GM13977 (cell line): Measurements from ENCODE around the gene PLEKHG5.
"Not testable (repeated sequence)": the region's sequence is repeated elsewhere in the genome, so short reads cannot be mapped to it uniquely, and the experiment has no call there.

Source experiments
- DNase-seq: peaks from one replicate; pipeline ENCODE4 v3.0.0; 2012; ENCODE audit warnings: low spot score
- in situ Hi-C: fragments of 300-500 bp; cut with MboI; formaldehyde crosslinking; loops from one replicate; pipeline ENCODE4 v1.12.0; 2022; ENCODE audit warnings: low sequenced_read_pairs, low pct_unique_long_range_greater_than_20kb, mixed read lengths, inconsistent platforms; ENCODE audit not compliant: unreplicated experiment
- TF ChIP-seq, protein P1 (sequence below): IDR thresholded peaks from 2 replicates; pipeline ENCODE4 v1.5.1; 2012; ENCODE audit warnings: mild to moderate bottlenecking, control low read depth; ENCODE audit not compliant: insufficient read depth; ENCODE audit errors: extremely low read depth, missing control alignments

Gene PLEKHG5

DNA sequence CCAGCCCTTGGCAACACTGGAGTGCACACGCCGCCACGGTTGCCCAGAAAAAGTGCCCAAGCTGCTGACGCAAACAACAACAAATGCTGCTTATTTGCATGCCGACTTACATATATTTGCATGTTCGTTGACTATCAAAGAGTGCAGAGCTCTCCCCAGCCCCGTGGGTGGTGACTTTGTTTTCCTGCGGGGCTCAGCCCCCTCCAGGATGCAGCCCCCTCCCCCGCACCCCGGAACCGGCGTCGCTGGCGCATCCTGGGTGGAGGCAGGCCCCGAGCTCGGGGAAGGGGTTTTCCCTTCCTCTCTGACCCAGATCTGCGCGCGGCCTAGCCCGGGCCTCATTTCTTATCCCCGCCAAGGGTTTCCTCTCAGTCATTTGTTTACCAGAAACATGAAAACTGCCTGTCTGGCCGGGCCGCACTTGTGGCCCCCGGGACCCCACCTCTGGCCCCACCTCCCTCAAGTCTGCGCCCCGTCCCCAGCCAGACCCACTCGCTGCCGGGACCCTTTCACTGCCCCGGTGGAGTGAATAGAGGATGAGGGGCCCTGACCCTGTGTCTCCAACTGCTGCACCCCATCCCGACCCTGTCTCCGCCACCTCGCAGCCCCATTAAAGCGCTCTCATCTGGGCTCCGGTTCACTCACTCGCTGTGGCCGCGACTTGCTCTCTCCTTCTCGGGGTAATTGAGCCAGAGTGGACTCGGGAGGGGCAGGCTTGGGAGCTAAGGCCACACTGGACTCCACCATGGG, 31.0 kb downstream of the PLEKHG5 start:
- TF ChIP-seq, protein P1, sequence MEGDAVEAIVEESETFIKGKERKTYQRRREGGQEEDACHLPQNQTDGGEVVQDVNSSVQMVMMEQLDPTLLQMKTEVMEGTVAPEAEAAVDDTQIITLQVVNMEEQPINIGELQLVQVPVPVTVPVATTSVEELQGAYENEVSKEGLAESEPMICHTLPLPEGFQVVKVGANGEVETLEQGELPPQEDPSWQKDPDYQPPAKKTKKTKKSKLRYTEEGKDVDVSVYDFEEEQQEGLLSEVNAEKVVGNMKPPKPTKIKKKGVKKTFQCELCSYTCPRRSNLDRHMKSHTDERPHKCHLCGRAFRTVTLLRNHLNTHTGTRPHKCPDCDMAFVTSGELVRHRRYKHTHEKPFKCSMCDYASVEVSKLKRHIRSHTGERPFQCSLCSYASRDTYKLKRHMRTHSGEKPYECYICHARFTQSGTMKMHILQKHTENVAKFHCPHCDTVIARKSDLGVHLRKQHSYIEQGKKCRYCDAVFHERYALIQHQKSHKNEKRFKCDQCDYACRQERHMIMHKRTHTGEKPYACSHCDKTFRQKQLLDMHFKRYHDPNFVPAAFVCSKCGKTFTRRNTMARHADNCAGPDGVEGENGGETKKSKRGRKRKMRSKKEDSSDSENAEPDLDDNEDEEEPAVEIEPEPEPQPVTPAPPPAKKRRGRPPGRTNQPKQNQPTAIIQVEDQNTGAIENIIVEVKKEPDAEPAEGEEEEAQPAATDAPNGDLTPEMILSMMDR, result no peak
- in situ Hi-C loops, result no loop called here
- DNase-seq, result peak; percentile 86

DNA sequence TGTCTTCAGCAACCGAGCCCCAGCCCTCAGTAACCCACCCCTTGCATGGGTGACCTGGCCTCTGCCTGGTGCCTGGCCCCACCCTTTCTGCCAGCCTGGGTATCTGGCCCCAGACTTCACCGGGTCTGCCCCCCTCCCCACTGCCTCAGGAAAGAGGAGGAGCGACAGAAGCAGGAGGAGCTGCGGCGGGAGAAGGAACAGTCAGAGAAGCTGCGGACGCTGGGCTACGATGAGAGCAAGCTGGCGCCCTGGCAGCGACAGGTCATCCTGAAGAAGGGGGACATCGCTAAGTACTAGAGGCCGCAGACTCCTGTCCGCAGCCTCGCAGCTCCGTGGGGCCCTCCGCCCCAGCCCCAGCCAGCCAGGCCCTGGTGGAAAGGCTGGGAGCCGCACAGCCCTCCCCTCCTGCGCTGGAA, 31.6 kb downstream of the PLEKHG5 start:
- TF ChIP-seq, protein P1, result no peak
- no peak for DNase-seq
- in situ Hi-C loops, result no loop called here

DNA sequence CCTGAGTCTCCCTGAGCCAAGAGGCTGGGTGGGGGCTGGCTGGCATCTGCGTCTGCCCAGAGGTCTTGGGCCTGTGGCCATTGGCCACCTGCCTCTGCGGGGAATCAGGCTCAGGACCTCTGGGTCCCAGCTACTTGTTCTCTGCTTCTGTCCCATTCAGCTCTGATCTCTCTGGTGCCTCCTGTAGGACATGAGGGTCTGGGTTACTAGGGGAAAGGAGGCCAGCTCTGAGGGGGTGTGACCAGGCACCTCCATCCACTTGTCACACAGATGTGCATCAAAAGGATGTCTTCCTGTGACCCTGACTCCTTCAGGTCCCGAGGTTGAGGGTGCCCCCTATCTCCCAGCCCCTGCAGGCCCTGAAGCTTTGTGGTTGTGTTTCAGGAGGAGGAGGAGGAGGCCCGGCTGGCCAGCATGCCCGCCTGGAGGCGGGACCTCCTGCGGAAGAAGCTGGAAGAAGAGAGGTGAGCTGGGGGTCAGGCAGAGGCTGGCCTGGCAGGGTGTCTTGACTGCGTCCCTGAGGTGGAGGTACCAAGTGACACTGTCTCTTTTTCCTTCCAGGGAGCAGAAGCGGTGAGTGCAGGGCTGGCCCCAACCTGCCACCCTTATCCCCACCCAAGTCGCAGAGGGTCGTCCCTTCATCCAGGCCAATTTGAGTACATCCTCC, 34.5 kb downstream of the PLEKHG5 start:
- TF ChIP-seq, protein P1, result no peak
- no peak for DNase-seq
- in situ Hi-C loops, result no loop called here

DNA sequence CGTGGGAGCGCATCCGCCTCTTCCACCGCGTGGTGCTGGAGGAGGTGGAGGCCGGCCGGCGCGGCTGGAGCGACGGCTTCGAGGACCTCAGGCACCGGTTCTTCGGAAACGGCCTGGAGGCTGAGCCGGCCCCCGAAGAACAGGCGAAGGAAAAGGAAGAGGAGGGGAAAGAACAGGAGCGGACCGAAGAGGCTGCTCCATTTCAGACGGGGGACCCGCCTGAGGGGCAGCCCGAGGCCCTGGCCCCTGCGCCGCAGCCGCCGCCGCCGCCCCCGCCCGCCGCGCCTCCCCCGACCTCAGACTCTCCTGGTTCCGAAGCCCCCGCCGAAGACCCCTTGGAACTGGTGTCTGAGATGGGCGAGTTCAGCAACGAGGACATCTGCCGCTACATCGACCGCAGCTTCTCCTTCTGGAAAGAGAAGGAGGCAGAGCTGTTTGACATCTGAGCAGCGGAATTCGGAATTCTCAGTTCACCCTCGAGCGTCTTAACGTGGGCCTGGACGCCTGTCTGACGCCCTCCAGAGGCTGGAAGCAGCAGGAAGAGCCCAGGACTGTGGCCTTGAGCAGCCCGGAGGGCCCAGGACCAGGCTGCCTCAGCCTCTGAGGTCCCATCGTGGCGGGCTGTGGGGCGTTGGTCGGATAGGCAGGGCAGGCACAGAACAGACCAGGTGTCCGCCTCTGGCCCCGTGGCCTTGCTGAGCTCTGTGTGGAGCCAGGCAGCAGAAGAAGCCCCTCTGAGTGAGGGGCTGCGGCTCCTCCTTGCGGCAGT, 35.5 kb downstream of the PLEKHG5 start:
- TF ChIP-seq, protein P1, result peak; percentile 2
- DNase-seq, in situ Hi-C loops: not testable (repeated sequence)

DNA sequence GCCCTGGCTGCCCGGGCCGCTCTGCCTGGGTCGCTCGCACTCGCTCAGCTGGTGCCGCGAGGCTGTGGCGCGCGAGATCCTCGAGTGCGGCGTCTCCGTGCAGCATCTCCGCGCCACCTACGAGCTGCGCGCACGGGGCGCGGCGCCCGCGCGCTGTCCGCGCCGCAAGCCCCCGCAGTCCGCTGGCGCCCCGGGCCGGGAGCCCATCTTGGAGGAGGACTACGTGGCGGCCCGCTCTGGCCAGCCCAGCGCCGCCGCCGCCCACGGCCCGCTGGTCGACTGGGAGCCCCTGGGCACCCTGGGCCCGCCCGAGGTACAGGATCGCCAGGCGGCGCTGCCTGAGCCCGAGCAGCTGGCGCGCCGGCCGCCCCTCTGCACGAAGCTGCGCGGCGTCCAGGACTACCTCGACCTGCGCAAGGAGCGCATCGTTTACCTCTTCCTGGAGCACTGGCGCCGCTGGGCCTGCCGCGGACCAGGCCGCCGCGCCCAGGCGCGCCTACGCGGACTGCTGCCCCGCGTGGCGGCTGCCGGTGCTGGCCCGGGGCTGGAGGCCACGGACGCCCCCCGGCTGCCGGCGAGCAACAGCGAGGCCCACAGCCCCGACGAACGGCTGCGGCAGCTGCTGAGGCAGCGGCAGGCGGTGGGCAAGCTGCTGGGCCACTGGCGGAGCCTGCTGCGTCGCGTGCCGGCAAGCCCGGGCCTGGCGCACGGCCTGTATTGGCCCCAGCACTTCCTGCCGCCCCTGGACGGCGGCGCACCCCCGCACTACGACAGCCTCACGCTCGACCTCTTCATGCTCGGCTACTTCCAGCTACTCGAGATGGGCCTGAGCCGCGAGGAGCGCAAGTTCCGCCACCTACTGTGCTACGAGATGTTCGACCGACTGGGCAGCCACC, 36.4 kb downstream of the PLEKHG5 start:
- in situ Hi-C loops, result no loop called here
- TF ChIP-seq, protein P1, result peak; percentile 9
- no peak for DNase-seq

DNA sequence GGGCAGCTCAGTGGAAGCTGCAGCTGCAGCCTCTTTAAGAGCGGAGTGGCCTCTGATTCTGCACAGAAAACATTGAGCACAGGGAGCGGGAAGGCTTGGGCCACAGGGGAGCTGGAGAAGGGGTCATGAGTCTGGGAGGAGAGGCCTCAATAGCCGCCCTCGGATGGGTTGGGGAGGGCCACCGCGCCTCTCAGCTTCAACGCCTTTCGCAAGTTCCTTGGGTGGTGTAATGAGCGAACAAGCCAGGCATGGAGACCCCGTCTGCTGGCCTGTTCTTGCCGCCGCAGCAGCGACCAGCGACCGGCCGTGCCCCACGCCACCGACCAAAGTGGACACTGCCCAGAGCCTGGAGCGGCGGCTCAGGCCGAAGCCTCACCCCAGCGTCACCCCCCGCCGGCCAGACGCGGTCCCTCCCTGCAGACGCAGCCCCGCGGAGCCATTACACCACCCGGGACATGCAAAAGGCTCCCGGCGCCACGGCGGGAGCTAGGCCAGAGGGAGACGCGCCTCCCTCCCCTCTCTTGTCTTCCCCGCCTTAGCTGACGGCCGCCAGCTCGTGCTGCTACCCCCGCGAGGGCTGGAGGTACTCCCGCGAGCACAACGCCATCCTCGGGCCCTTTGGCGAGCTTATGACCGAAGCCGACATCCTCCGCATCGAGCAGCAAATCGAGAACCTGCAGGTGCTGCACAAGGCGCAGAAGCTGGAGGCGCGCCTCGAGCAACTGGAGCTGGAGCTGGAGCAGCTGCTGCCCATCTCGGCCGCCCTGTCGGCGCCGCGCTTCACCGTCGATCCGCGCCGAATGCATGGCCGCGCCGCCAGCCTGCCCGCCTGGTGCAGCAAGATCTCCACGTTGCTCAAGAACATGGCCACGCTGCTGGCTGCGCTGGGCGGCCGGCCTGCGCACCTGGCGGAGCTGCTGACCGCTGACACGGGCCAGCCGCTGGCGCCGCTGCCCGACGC, 37.3 kb downstream of the PLEKHG5 start:
- DNase-seq, in situ Hi-C loops: not testable (repeated sequence)
